Neuronal stem cell (in vitro differentiated cells): ENCODE data around the gene CHAD.

ENCODE experiments used
- DNase-seq: peaks from one replicate; pipeline ENCODE4 v3.0.0-alpha.2; 2013; ENCODE audit warnings: low spot score
- H2AFZ ChIP-seq: one replicate; pipeline ENCODE4 v1.6.1; 2013; ENCODE audit warnings: mild to moderate bottlenecking, low read length, inconsistent platforms
- H2AK5ac ChIP-seq: 2 replicates; pipeline ENCODE4 v1.6.1; 2013; ENCODE audit warnings: low read depth, mild to moderate bottlenecking, inconsistent platforms, low read length, moderate library complexity, mixed read lengths
- H2BK120ac ChIP-seq: 2 replicates; pipeline ENCODE4 v1.6.1; 2013; ENCODE audit warnings: low read depth, mild to moderate bottlenecking, inconsistent platforms, low read length, moderate library complexity, mixed read lengths
- H2BK12ac ChIP-seq: one replicate; pipeline ENCODE4 v1.6.1; 2013; ENCODE audit warnings: low read length, inconsistent platforms
- H2BK15ac ChIP-seq: 2 replicates; pipeline ENCODE4 v1.6.1; 2013; ENCODE audit warnings: mild to moderate bottlenecking, low read length, inconsistent platforms, mixed read lengths
- H2BK5ac ChIP-seq: one replicate; pipeline ENCODE4 v1.6.1; 2013; ENCODE audit warnings: inconsistent platforms, mild to moderate bottlenecking, low read length, moderate library complexity
- H3K14ac ChIP-seq: one replicate; pipeline ENCODE4 v1.6.1; 2013; ENCODE audit warnings: low read length, inconsistent platforms
- H3K18ac ChIP-seq: 2 replicates; pipeline ENCODE4 v1.6.1; 2013; ENCODE audit warnings: low read length, inconsistent platforms
- H3K23ac ChIP-seq: 2 replicates; pipeline ENCODE4 v1.6.1; 2013; ENCODE audit warnings: low read depth, mild to moderate bottlenecking, mixed read lengths, low read length, inconsistent platforms; ENCODE audit not compliant: poor library complexity
- H3K27ac ChIP-seq: replicated peaks from 3 replicates; pipeline ENCODE4 v1.5.1; 2013; ENCODE audit warnings: low read length, inconsistent platforms
- H3K27me3 ChIP-seq, 3 experiments: 2 replicates each; pipeline ENCODE4 v1.6.1; 2013; ENCODE audit warnings: low read length in 3 of 3, mild to moderate bottlenecking in 2 of 3, inconsistent platforms in 1 of 3, low read depth in 1 of 3, mixed read lengths in 1 of 3, moderate library complexity in 1 of 3; ENCODE audit not compliant: control insufficient read depth in 3 of 3, insufficient read depth in 3 of 3
- H3K36me3 ChIP-seq, 2 donors: replicated peaks in 1 of 2; 2 replicates each; pipeline ENCODE4 v1.6.1; 2013; ENCODE audit warnings: low read length in 2 of 2; ENCODE audit not compliant: control insufficient read depth in 2 of 2, insufficient read depth in 2 of 2
- H3K4ac ChIP-seq: 2 replicates; pipeline ENCODE4 v1.6.1; 2013; ENCODE audit warnings: inconsistent platforms, mild to moderate bottlenecking, low read length, moderate library complexity
- H3K4me1 ChIP-seq, 2 donors: 1 replicate in 1 of 2; 2 replicates in 1 of 2; pipeline ENCODE4 v1.6.1; 2013; ENCODE audit warnings: low read length in 2 of 2, low read depth in 1 of 2; ENCODE audit not compliant: control insufficient read depth in 2 of 2, insufficient read depth in 1 of 2
- H3K4me2 ChIP-seq: one replicate; pipeline ENCODE4 v1.6.1; 2013; ENCODE audit warnings: mild to moderate bottlenecking, low read length, inconsistent platforms; ENCODE audit not compliant: insufficient read depth, poor library complexity, severe bottlenecking
- H3K4me3 ChIP-seq, 2 donors: 2 replicates each; pipeline ENCODE4 v1.5.1; 2013; ENCODE audit warnings: low read length in 2 of 2, mild to moderate bottlenecking in 2 of 2, inconsistent platforms in 1 of 2, moderate library complexity in 1 of 2
- H3K79me1 ChIP-seq: one replicate; pipeline ENCODE4 v1.6.1; 2013; ENCODE audit warnings: low read depth, mild to moderate bottlenecking, inconsistent platforms, low read length, moderate library complexity
- H3K9ac ChIP-seq: one replicate; pipeline ENCODE4 v1.6.1; 2013; ENCODE audit warnings: mild to moderate bottlenecking, low read depth, low read length, inconsistent platforms; ENCODE audit not compliant: poor library complexity
- H3K9me3 ChIP-seq, 2 donors: replicated peaks in 1 of 2; 2 replicates each; pipeline versions ENCODE3 to v1.6.1; 2013; ENCODE audit warnings: low read length in 2 of 2, mild to moderate bottlenecking in 2 of 2, inconsistent platforms in 1 of 2, low read depth in 1 of 2, mixed read lengths in 1 of 2, moderate library complexity in 1 of 2; ENCODE audit not compliant: control insufficient read depth in 2 of 2, insufficient read depth in 1 of 2
- H4K8ac ChIP-seq: one replicate; pipeline ENCODE4 v1.6.1; 2013; ENCODE audit warnings: low read depth, mild to moderate bottlenecking, inconsistent platforms, low read length, moderate library complexity
- H4K91ac ChIP-seq: one replicate; pipeline ENCODE4 v1.6.1; 2013; ENCODE audit warnings: low read length, low read depth, mild to moderate bottlenecking, inconsistent platforms; ENCODE audit not compliant: poor library complexity
- WGBS, 2 donors: extraction: QIAGEN DNeasy Blood & Tissue Kit; methylation state at CpG; one replicate each; pipeline ENCODE4 v1.1.7; 2013; ENCODE audit warnings: missing lambda C conversion rate in 2 of 2, mixed read lengths in 1 of 2; ENCODE audit not compliant: insufficient read length in 2 of 2, insufficient replicate concordance in 1 of 2; ENCODE audit errors: extremely low coverage in 2 of 2; 5-methylcytosine and 5-hydroxymethylcytosine counted together

Gene CHAD

GRCh38 chr17:50437409-50437808, 31.3 kb downstream of the CHAD start:
- Histone ChIP-seq H3K27me3 (peaks cover 0 to 3% (median 0%) of the 10 kb centered on the region in 3 experiments), H3K4me1 (no peaks in the 10 kb centered on the region), H3K9me3 (no peaks in the 10 kb centered on the region), H3K4me3 (no peak overlapping the region), H4K8ac (no peak overlapping the region), H3K18ac (no peak overlapping the region), H3K9ac (no peak overlapping the region), H3K4me2 (no peak overlapping the region), H3K23ac (no peak overlapping the region), H3K79me1 (no peaks in the 10 kb centered on the region), H3K14ac (no peak overlapping the region), H2AK5ac (no peak overlapping the region), H3K36me3 (no peaks in the 10 kb centered on the region), H3K27ac (no peak overlapping the region), H2BK120ac (no peak overlapping the region), H2AFZ (no peak overlapping the region), H2BK15ac (no peak overlapping the region), H3K4ac (no peak overlapping the region), H2BK5ac (no peak overlapping the region), H2BK12ac (no peak overlapping the region), H4K91ac (no peak overlapping the region)
- no CpG with 5 or more reads among the region's 4 CpGs for whole genome bisulfite sequencing, 2 donors
- no peak for DNase-seq

GRCh38 chr17:50432125-50432762, 36.4 kb downstream of the CHAD start:
- H3K27ac ChIP-seq = no peak overlapping the region
- H2BK12ac ChIP-seq = no peak overlapping the region
- no peak overlapping the region for H3K23ac ChIP-seq
- no peak overlapping the region for H3K4me3 ChIP-seq
- H4K8ac ChIP-seq = no peak overlapping the region
- DNase-seq = no peak
- H3K4ac ChIP-seq = no peak overlapping the region
- no peak overlapping the region for H2BK15ac ChIP-seq
- H2BK120ac ChIP-seq = no peak overlapping the region
- H3K4me2 ChIP-seq = no peak overlapping the region
- no CpG with 5 or more reads among the region's 4 CpGs for WGBS, 2 donors
- peaks cover 0 to under 1% of the 10 kb centered on the region in 2 donors for H3K4me1 ChIP-seq
- no peak overlapping the region for H3K18ac ChIP-seq
- no peak overlapping the region for H4K91ac ChIP-seq
- H3K9me3 ChIP-seq = no peaks in the 10 kb centered on the region
- H2BK5ac ChIP-seq = no peak overlapping the region
- no peak overlapping the region for H2AK5ac ChIP-seq
- H3K79me1 ChIP-seq = no peaks in the 10 kb centered on the region
- no peak overlapping the region for H3K14ac ChIP-seq
- H3K27me3 ChIP-seq = no peaks in the 10 kb centered on the region
- no peaks in the 10 kb centered on the region for H3K36me3 ChIP-seq
- no peak overlapping the region for H3K9ac ChIP-seq
- H2AFZ ChIP-seq = no peak overlapping the region

- Histone ChIP-seq H3K9ac (no peak overlapping the region), H3K4me1 (peaks cover 4 to 6% of the 10 kb centered on the region in 2 donors), H2BK12ac (no peak overlapping the region), H3K4me2 (no peak overlapping the region), H3K27ac (no peak overlapping the region), H3K36me3 (no peaks in the 10 kb centered on the region), H3K18ac (no peak overlapping the region), H2BK15ac (no peak overlapping the region), H3K4ac (no peak overlapping the region), H2BK5ac (no peak overlapping the region), H3K4me3 (no peak overlapping the region), H2AFZ (no peak overlapping the region), H3K14ac (no peak overlapping the region), H4K91ac (no peak overlapping the region), H2AK5ac (no peak overlapping the region), H4K8ac (no peak overlapping the region), H3K79me1 (no peaks in the 10 kb centered on the region), H2BK120ac (no peak overlapping the region), H3K23ac (no peak overlapping the region), H3K27me3 (no peaks in the 10 kb centered on the region), H3K9me3 (no peaks in the 10 kb centered on the region)
- no peak for DNase-seq
- no CpG with 5 or more reads among the region's 4 CpGs for WGBS, 2 donors
These were observed 37.7 kb downstream of the CHAD start for GRCh38 chr17:50430821-50431618.

GRCh38 chr17:50429793-50430192, 38.9 kb downstream of the CHAD start:
- Histone ChIP-seq H3K14ac (no peak overlapping the region), H2AFZ (no peak overlapping the region), H3K4ac (no peak overlapping the region), H3K4me3 (no peak overlapping the region), H2BK5ac (no peak overlapping the region), H3K27ac (no peak overlapping the region), H3K27me3 (peaks cover 0 to 10% (median 3%) of the 10 kb centered on the region in 3 experiments), H3K4me1 (peaks cover 10 to 14% of the 10 kb centered on the region in 2 donors), H3K18ac (no peak overlapping the region), H3K4me2 (no peak overlapping the region), H4K8ac (no peak overlapping the region), H3K23ac (no peak overlapping the region), H3K79me1 (no peaks in the 10 kb centered on the region), H2AK5ac (no peak overlapping the region), H3K9ac (no peak overlapping the region), H2BK15ac (no peak overlapping the region), H2BK12ac (no peak overlapping the region), H4K91ac (no peak overlapping the region), H3K9me3 (no peaks in the 10 kb centered on the region), H3K36me3 (no peaks in the 10 kb centered on the region), H2BK120ac (no peak overlapping the region)
- no peak for DNase-seq
- no CpG with 5 or more reads among the region's 4 CpGs for WGBS, 2 donors
